Measurements from ENCODE around the gene LAGE3.

Gene LAGE3, protein sequence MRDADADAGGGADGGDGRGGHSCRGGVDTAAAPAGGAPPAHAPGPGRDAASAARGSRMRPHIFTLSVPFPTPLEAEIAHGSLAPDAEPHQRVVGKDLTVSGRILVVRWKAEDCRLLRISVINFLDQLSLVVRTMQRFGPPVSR

DNA sequence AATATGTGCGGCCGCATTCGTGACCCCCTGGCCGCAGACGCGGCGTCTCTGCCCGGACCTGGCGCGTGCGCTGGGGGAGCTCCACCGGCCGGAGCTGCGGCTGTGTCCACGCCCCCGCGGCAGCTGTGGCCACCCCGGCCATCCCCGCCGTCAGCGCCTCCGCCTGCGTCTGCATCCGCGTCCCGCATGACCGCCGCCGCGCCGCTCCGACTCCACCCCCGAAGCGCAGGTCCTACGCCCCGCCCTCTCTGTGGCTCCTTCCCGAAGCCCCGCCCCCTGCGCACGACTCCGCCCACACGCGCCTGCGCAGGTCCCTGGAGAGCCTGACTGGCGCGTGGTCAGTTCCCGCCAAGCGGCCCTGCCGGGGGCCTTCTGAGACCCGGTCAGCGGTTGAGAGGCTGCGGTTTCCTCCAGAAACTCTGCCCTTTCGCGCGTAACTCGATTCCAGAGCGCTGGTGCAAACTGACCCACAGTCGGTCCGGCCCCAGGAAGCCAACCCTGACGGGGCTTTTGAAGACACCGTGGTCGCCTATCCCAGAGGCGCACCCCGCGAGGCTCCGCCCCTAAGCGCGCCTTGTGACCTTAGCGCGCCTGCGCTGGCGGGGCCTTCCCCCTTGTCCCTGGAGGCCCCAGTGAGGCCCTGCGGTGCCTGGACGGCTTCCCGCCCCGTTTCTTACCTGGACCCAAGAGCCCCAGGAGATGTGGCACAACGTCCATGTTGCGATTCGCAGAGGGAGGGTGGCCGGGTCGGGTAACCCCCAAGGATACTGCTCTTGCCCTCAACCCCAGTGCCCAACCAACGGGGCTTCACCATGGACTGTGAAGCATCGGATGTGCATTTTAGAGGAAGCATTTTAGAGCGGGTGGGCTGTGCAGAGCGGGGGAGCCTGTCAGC is at the start of gene LAGE3:
Gene LAGE3 (minus strand): TSS at position 554 of the 895 bp plus-strand sequence. CDS start 366 bp downstream, at position 188.
- peak; percentile 7 for DNase-seq

GRCh38 chrX:154526901-154527675 is 48.0 kb upstream of the LAGE3 start:
- DNase-seq = peak; percentile 43

DNA sequence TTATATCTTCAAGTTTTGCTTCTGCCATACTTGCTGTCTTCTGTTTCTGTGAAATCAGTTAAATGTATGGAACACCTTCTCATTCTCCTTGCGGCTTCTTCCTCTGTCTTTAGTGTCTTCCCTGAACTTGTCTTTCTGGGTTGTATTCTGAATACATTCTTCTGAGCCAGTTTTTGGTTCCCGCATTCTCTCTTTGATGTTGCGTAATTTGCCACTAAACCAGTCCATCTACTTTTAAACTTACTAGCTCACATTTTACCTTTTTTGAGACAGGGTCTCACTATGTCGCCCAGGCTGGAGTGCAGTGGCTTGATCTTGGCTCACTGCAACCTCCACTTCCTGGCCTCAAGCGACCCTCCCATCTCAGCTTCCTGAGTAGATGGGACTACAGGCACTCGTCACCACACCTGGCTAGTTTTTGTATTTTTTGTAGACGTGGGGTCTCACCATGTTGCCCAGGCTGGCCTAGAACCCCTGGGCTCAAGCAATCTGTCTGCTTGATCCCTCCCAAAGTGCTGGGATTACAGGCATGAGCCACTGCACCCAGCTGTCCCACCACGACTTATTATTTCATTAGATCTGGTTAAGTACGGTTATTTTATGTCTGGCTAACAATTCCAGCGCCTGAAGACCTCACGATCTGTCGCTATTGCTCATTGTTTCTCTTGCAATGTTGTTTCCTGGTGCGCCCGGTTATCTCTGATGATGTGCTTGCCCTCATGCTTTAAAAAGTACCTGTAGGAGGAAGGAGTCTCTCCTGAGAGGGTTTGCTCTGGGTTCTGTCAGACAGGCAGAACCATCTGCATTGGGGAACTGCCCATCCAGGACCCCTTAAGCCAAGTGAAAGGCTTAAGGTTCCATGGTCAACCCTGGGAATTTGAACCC is 46.8 kb upstream of the LAGE3 start:
- DNase-seq = no peak

- DNase-seq = no peak
These were observed 40.3 kb upstream of the LAGE3 start for GRCh38 chrX:154519389-154519788.

DNA sequence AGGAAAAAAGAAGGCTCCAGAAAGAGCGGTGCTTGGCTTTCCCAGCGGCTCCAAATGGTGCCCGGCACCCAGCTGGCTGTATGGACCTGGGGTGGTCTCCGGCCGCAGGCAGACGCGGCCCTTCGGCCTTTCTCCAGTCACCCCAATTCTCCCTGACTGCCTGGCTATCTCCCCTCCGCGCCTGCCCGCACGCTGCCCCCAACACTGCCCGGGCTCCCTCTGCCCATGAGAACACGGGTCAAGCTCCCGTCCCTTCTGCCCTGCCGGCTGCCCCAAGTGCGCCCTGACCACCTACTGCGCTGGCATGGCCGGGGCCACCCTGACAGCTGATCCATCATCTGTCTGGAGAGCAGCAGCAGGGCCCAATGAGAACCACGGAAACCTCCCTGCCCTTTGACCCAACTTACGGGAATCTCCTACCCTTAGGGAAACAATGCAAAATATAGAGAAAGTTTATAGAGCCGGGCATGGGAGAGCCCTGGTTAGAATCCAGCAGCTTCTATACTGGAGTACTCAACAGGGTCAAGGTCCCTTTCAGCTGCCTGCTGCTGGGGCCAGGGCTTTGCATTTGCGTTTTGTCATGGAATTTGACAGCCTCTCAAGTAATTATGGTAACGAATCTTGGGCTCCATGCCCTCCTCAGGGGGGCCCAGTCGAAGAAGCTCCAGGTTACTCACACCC is 38.2 kb upstream of the LAGE3 start:
- no peak for DNase-seq

- DNase-seq = no peak
These were observed 37.6 kb upstream of the LAGE3 start for GRCh38 chrX:154516656-154517100.

- peak; percentile 48 for DNase-seq
These were observed 37.0 kb upstream of the LAGE3 start, which contains the start of gene FAM3A for GRCh38 chrX:154515966-154516655. FAM3A (minus strand) TSS chrX:154516232; CDS start chrX:154515772, 460 bp downstream.

GRCh38 chrX:154515090-154515965 is 36.2 kb upstream of the LAGE3 start:
- DNase-seq = no peak

DNA sequence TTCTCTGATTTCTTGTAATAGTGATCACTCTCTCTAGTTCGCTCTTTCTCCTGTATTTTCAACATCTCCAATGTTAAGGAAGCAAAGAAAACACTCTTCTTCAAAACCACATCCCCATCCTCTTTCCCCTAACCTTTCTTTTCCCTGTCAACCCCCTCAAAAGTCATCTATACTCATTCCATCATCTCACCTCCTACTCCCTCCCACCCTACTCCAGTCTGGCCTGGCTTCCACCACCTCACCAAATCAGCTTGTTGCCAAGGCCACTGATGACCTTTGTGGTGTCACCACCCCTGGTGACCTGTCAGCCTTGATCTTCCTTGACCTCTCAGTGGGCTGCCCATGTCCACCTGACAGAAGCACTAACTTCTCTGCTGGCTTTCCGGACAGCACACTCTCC is 34.6 kb upstream of the LAGE3 start:
- no peak for DNase-seq

- no peak for DNase-seq
These were observed 33.9 kb upstream of the LAGE3 start for GRCh38 chrX:154512879-154513553.

GRCh38 chrX:154511761-154512160 is 32.7 kb upstream of the LAGE3 start:
- DNase-seq = no peak

DNA sequence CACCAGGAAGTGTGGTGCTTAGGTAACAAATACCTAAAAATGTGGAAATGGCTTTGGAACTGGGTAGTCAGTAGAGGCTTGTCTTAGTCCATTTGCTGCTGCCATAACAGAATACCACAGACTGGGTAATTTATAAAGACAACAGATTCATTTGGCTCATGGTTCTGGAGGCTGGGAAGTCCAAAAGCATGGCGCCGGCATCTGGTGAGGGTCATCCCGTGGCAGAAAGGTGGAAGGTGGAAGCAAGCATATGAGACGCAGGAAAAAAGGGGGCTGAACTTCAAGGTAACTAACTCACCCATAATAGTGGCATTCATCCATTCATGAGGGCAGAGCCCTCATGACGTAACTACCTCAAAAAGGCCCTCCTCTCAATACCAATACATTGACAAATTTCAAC is 30.4 kb upstream of the LAGE3 start:
- DNase-seq = no peak

DNA sequence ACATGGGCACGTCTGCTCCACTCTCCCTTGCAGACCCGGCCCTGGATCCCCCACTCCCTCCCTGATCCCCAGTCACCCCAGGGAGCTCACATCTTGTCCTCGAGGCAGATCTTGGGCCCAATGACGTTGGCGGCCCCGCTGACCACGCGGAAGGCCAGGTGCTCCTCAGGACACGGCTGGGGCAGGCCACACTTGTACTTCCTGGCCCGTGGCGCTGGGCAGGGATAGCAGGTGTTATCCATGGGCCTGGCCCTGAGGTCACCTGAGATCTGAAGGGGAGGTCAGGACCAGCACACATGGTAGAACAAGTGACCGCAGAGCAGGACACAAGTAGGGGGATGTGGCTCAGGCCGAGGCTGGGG is 29.3 kb upstream of the LAGE3 start:
- no peak for DNase-seq

DNA sequence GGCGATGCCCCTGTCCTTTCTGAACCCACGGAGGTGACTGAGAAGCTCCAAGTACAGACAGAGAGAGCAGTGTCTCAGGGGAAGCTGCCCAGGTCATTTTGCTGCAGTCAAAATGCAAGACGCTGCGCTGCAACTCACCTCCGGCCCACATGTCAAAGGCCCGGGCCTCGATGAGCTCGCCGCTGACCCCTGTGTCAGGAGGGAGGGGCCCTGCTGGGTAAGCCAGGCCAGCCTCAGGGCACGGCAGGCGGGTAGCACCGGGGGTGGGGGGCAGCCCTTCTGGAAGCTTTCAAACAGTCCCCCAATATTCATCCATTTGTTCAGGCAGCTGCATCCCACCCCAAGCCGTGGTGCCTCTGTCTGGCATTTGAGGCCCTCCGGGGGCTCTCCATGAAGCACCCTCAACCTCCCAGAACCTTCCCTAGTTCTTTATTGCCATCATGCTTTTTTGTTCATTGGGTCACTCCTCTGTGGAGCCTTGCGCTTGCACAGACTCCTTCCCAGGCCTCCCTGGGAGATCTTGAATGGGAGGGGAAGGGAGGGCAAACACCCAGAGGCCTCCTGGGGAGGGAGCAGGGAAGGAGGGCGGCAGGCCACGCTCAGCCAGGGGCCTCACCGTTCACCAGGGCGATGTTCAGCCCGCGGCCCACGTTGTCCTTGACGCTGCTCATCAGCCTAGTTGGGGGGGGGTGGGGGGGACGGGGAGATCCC is 28.7 kb upstream of the LAGE3 start:
- no peak for DNase-seq

DNA sequence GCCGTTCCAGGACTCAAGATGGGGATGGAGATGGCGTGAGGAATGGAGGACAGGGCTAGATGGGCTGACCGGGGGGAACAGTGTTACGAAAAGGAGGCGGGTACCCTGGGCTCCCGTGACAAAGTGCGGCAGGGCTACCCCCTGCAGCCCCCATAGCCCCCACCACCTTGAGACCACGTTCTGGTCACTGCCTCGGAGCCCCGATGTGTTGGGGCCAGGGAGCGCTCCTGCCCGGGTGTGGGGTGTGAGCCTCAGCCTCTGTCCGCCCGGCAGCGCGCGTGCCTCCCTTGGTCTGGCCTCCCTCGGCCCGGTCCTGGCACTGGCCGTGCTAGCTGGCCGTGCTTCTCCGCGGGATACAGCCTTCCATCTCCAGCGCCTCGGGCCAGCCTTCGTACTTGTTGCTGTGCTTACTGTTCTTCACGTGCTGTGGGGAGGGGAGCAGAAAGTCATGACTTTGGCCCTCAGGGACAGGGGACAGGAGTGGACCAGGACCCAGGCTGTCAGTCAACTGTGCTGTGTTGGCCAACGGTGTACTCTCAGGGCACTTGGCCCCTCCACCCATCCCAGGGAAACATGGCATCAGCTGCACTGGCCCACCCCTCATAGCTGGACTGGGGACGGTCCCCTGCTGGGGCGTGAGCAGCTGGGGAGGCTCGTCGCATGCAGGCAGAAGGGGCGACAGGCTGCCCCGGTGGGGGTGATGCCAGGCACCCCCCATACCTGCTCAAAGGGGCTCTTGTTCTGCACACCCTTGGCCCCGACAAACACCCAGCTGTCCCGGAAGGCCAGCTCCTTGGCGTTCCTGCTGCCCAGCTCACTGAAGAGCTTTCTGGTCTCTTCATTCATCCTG is 27.6 kb upstream of the LAGE3 start:
- no peak for DNase-seq

GRCh38 chrX:154505734-154506133 is 26.7 kb upstream of the LAGE3 start:
- DNase-seq = no peak

GRCh38 chrX:154502989-154503388 is 23.9 kb upstream of the LAGE3 start:
- no peak for DNase-seq

GRCh38 chrX:154502098-154502497 is 23.0 kb upstream of the LAGE3 start:
- DNase-seq = no peak

Measured in NCI-H524 treated with DMSO at 0.1 percent for 48 hours (cell line).